SU-DHL-6 (cell line): Measurements from ENCODE around the gene FLACC1.
"Not testable (repeated sequence)": the region's sequence is repeated elsewhere in the genome, so short reads cannot be mapped to it uniquely, and the experiment has no call there.

Experiments
- H2AFZ ChIP-seq: fragments of 200-600 bp; sonication (generic); 2 replicates; pipeline ENCODE4 v1.6.1; 2014; ENCODE audit warnings: low read depth, mild to moderate bottlenecking, moderate library complexity, mixed read lengths, antibody characterized with exemption, low read length; ENCODE audit not compliant: severe bottlenecking
- H3F3A ChIP-seq: fragments of 200-600 bp; shearing (Covaris generic); 2 replicates; pipeline ENCODE4 v1.6.0; 2016; ENCODE audit warnings: antibody characterized with exemption, mild to moderate bottlenecking; ENCODE audit not compliant: insufficient read depth
- H3K27ac ChIP-seq: fragments of 200-600 bp; sonication (generic); 2 replicates; pipeline ENCODE4 v1.5.1; 2016; ENCODE audit warnings: low read depth, mild to moderate bottlenecking, low read length, moderate library complexity, mixed read lengths
- H3K27me3 ChIP-seq: fragments of 200-600 bp; sonication (generic), shearing (Covaris generic); 2 replicates; pipeline ENCODE4 v1.6.0; 2014; ENCODE audit warnings: mild to moderate bottlenecking, low read length
- H3K36me3 ChIP-seq: fragments of 200-600 bp; sonication (generic); 2 replicates; pipeline ENCODE4 v1.6.1; 2014; ENCODE audit warnings: mild to moderate bottlenecking, low read length, mixed read lengths
- H3K4me2 ChIP-seq: fragments of 300-600, 200-600 bp; shearing (Covaris generic), sonication (generic); 2 replicates; pipeline ENCODE4 v1.6.0; 2014; ENCODE audit warnings: low read length, low read depth, mild to moderate bottlenecking; ENCODE audit not compliant: poor library complexity, severe bottlenecking
- H3K4me3 ChIP-seq: fragments of 200-600 bp; sonication (generic); 2 replicates; pipeline ENCODE4 v1.5.1; 2014; ENCODE audit warnings: antibody characterized with exemption, low read length, mild to moderate bottlenecking, mixed read lengths; ENCODE audit not compliant: insufficient read depth, poor library complexity, severe bottlenecking
- H3K79me2 ChIP-seq: fragments of 200-600 bp; sonication (generic); 2 replicates; pipeline ENCODE4 v1.6.1; 2014; ENCODE audit warnings: mild to moderate bottlenecking, low read length, moderate library complexity; ENCODE audit not compliant: insufficient read depth
- H3K9ac ChIP-seq: fragments of 200-600 bp; sonication (generic); 2 replicates; pipeline ENCODE4 v1.7.0; 2014; ENCODE audit warnings: mild to moderate bottlenecking, low read length
- H3K9me2 ChIP-seq: fragments of 200-600 bp; sonication (generic); replicated peaks from 2 replicates; pipeline ENCODE4 v1.6.1; 2014; ENCODE audit warnings: low read length; ENCODE audit not compliant: insufficient read depth
- H3K9me3 ChIP-seq: fragments of 200-600 bp; sonication (generic); 2 replicates; pipeline ENCODE4 v1.6.1; 2014; ENCODE audit warnings: low read length, mixed read lengths; ENCODE audit not compliant: insufficient read depth
- H4K20me1 ChIP-seq: fragments of 200-600 bp; sonication (generic); 2 replicates; pipeline ENCODE4 v1.6.1; 2014; ENCODE audit warnings: low read depth, mild to moderate bottlenecking, antibody characterized with exemption, low read length, moderate library complexity, mixed read lengths
- CTCF ChIP-seq: fragments of 200-600 bp; sonication (generic); IDR thresholded peaks from one replicate; pipeline ENCODE4 v1.5.1; 2017; ENCODE audit warnings: antibody characterized with exemption, mild to moderate bottlenecking, low read length, moderate library complexity; ENCODE audit not compliant: insufficient read depth, poor library complexity, severe bottlenecking
- EZH2phosphoT487 ChIP-seq: fragments of 200-600 bp; sonication (generic), shearing (Covaris generic); conservative IDR thresholded peaks from 2 replicates; pipeline ENCODE4 v1.6.1; 2018; ENCODE audit warnings: mild to moderate bottlenecking, antibody characterized with exemption, low read length, moderate library complexity, mixed read lengths

Gene FLACC1

GRCh38 chr2:201319511-201319910 lies 37.6 kb downstream of the FLACC1 start:
- no peaks in the 10 kb centered on the region for H3K36me3 ChIP-seq
- H3K9me2 ChIP-seq = no peaks in the 10 kb centered on the region
- H3K9me3 ChIP-seq = no peaks in the 10 kb centered on the region; the same call in 1 of the 2 replicates
- H3F3A ChIP-seq = no peaks in the 10 kb centered on the region
- H4K20me1 ChIP-seq = no peaks in the 10 kb centered on the region
- H3K9ac ChIP-seq = no peak overlapping the region
- H3K27me3 ChIP-seq = no peaks in the 10 kb centered on the region
- no peak overlapping the region for H2AFZ ChIP-seq
- no peak for TF ChIP-seq CTCF
- TF ChIP-seq EZH2phosphoT487 = no peak
- no peak overlapping the region for H3K4me3 ChIP-seq
- H3K79me2 ChIP-seq = no peaks in the 10 kb centered on the region
- no peak overlapping the region for H3K4me2 ChIP-seq
- H3K27ac ChIP-seq = no peak overlapping the region

DNA sequence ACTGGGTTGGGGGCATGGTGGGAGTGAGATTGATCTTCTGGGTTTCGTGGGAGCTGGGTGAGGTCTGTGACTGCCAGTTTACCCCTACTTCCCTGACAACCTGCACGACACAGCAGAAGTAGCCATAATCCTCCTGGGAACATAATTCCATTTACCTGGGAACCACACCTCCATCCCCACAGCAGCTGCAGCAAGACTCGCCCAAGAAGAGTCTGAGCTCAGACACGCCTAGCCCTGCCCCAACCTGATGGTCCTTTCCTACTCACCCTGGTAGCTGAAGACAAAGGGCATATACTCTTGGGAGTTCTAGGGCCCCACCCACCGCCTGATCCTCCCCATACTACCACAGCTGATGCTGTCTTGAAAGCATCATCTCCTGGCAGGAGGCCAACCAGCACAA lies 43.8 kb downstream of the FLACC1 start:
- Histone ChIP-seq H3K9me2 (no peaks in the 10 kb centered on the region), H3F3A (no peaks in the 10 kb centered on the region), H3K79me2 (no peaks in the 10 kb centered on the region), H3K4me3 (no peak overlapping the region), H2AFZ (no peak overlapping the region), H3K4me2 (no peak overlapping the region), H3K9me3 (no peaks in the 10 kb centered on the region), H4K20me1 (no peaks in the 10 kb centered on the region), H3K36me3 (no peaks in the 10 kb centered on the region), H3K27ac (no peak overlapping the region), H3K9ac (no peak overlapping the region), H3K27me3 (no peaks in the 10 kb centered on the region)
- no peak for TF ChIP-seq EZH2phosphoT487
- no peak for TF ChIP-seq CTCF

- Histone ChIP-seq H3K9me2 (no peaks in the 10 kb centered on the region), H3K27ac (no peak overlapping the region), H2AFZ (no peak overlapping the region), H3K36me3 (no peaks in the 10 kb centered on the region), H3K9ac (no peak overlapping the region), H3K4me2 (no peak overlapping the region), H4K20me1 (no peaks in the 10 kb centered on the region), H3F3A (no peaks in the 10 kb centered on the region), H3K79me2 (no peaks in the 10 kb centered on the region), H3K9me3 (no peaks in the 10 kb centered on the region), H3K4me3 (no peak overlapping the region), H3K27me3 (no peaks in the 10 kb centered on the region)
- no peak for TF ChIP-seq CTCF
- TF ChIP-seq EZH2phosphoT487 = no peak
Observed at GRCh38 chr2:201308914-201309313, 48.2 kb downstream of the FLACC1 start.

DNA sequence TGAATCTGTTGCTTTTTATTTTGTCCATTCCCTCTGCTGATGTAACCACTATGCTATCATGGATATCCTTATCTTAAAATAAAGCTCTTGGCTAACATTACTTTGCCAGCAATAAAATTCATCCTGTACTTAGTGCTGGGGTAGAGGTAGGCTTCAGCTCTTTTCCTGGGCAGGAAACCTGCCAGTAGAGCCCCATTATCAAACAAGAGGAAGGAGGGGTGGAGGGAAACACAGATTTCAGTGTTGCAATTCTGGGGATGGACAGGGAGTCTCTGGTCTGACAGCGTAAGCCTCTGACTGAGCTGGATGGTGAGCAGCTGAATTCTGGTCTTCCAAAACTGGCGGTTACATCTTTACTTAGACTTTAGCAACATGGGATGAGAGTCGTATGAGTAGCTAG lies 49.3 kb downstream of the FLACC1 start:
- H3K27me3 ChIP-seq = no peaks in the 10 kb centered on the region
- H2AFZ ChIP-seq = no peak overlapping the region
- H3K4me3 ChIP-seq = no peak overlapping the region
- H3K9me3 ChIP-seq = no peaks in the 10 kb centered on the region
- no peaks in the 10 kb centered on the region for H4K20me1 ChIP-seq
- no peaks in the 10 kb centered on the region for H3K36me3 ChIP-seq
- TF ChIP-seq CTCF (no peak), EZH2phosphoT487 (no peak)
- H3K9ac ChIP-seq = no peak overlapping the region
- no peaks in the 10 kb centered on the region for H3K9me2 ChIP-seq
- no peak overlapping the region for H3K4me2 ChIP-seq
- H3F3A ChIP-seq = no peaks in the 10 kb centered on the region
- H3K27ac ChIP-seq = no peak overlapping the region
- H3K79me2 ChIP-seq = no peaks in the 10 kb centered on the region

- not testable (repeated sequence) for H3K4me2 ChIP-seq, H3K27ac ChIP-seq, H3K27me3 ChIP-seq, H4K20me1 ChIP-seq, H2AFZ ChIP-seq, H3K9ac ChIP-seq, H3K4me3 ChIP-seq, H3K79me2 ChIP-seq, H3K9me3 ChIP-seq, H3F3A ChIP-seq, H3K9me2 ChIP-seq, H3K36me3 ChIP-seq
Observed at GRCh38 chr2:201299929-201300328, 57.2 kb downstream of the FLACC1 start.
